Activated gamma-delta T cell (primary cell): ENCODE results near the gene KIAA0513.
"Not testable (repeated sequence)": the region's sequence is repeated elsewhere in the genome, so short reads cannot be mapped to it uniquely, and the experiment has no call there.

Experiments
- DNase-seq: peaks from one replicate; lab custom pipeline; 2025; lab: John Stamatoyannopoulos, UW

The KIAA0513 gene

GRCh38 chr16:85113168-85113733 is 85.7 kb downstream of the KIAA0513 start:
- DNase-seq: no peak

GRCh38 chr16:85113913-85114312 is 86.3 kb downstream of the KIAA0513 start:
- DNase-seq: no peak

GRCh38 chr16:85114909-85115567 is 87.4 kb downstream of the KIAA0513 start:
- peak; percentile 51 for DNase-seq

GRCh38 chr16:85117418-85117817 is 89.8 kb downstream of the KIAA0513 start:
- no peak for DNase-seq

GRCh38 chr16:85120006-85120340 is 92.4 kb downstream of the KIAA0513 start:
- no peak for DNase-seq

- not testable (repeated sequence) for DNase-seq
Observed at GRCh38 chr16:85123441-85123840, 95.8 kb downstream of the KIAA0513 start.

- no peak for DNase-seq
Observed at GRCh38 chr16:85123891-85124635, 96.5 kb downstream of the KIAA0513 start.

- no peak for DNase-seq
Observed at GRCh38 chr16:85124636-85125346, 97.2 kb downstream of the KIAA0513 start.

GRCh38 chr16:85125570-85126393 is 98.2 kb downstream of the KIAA0513 start:
- no peak for DNase-seq

GRCh38 chr16:85126394-85126704 is 98.8 kb downstream of the KIAA0513 start:
- no peak for DNase-seq

- no peak for DNase-seq
Observed at GRCh38 chr16:85126705-85127378, 99.2 kb downstream of the KIAA0513 start.

- DNase-seq: no peak
Observed at GRCh38 chr16:85127379-85127723, 99.8 kb downstream of the KIAA0513 start.

GRCh38 chr16:85128079-85128837 is 100.7 kb downstream of the KIAA0513 start:
- DNase-seq: no peak

- no peak for DNase-seq
Observed at GRCh38 chr16:85129876-85130704, 102.5 kb downstream of the KIAA0513 start.

GRCh38 chr16:85130705-85131028 is 103.1 kb downstream of the KIAA0513 start:
- no peak for DNase-seq

GRCh38 chr16:85132456-85133289 is 105.1 kb downstream of the KIAA0513 start:
- DNase-seq: no peak

GRCh38 chr16:85133290-85133599 is 105.7 kb downstream of the KIAA0513 start:
- no peak for DNase-seq

- no peak for DNase-seq
Observed at GRCh38 chr16:85134076-85134788, 106.6 kb downstream of the KIAA0513 start.

GRCh38 chr16:85134789-85135142 is 107.2 kb downstream of the KIAA0513 start:
- no peak for DNase-seq
